Sigmoid colon (tissue), 7 donors: Measurements from ENCODE around the gene ITGB4. TPM values are rescaled to one million over a fixed set of nuclear protein-coding genes. Genes with fewer than 3 reads are reported as not detected.

Experiments used
- DNase-seq: peaks from one replicate; pipeline ENCODE4 v3.0.0-alpha.2; 2019
- H3K27ac ChIP-seq, 4 donors: fragments of 200-600 bp; sonication (generic); one replicate each; pipeline ENCODE4 v1.5.1; 2016 to 2019; ENCODE audit warnings: mild to moderate bottlenecking in 1 of 4
- H3K27me3 ChIP-seq, 3 donors: fragments of 200-600 bp; sonication (generic); one replicate each; pipeline ENCODE4 v1.5.1; 2019; ENCODE audit warnings: mild to moderate bottlenecking in 1 of 3
- H3K36me3 ChIP-seq, 4 donors: fragments of 200-600 bp; sonication (generic); one replicate each; pipeline ENCODE4 v1.5.1; 2016 to 2019
- H3K4me1 ChIP-seq, 4 donors: fragments of 200-600 bp; sonication (generic); one replicate each; pipeline ENCODE4 v1.5.1; 2017 to 2019
- H3K4me3 ChIP-seq, 4 donors: fragments of 200-600 bp; sonication (generic); one replicate each; pipeline ENCODE4 v1.5.1; 2017 to 2019; ENCODE audit warnings: mild to moderate bottlenecking in 2 of 4, moderate library complexity in 1 of 4
- H3K9me3 ChIP-seq, 4 donors: fragments of 200-600 bp in 3 of 4; sonication (generic) in 3 of 4; one replicate each; pipeline versions ENCODE4 v1.5.1 to v1.6.1; 2013 to 2019
- CTCF ChIP-seq, 4 experiments: fragments of 450-650 bp in 3 of 4; fragments of 200-600 bp in 1 of 4; IDR thresholded peaks; one replicate each; pipeline ENCODE4 v1.5.1; 2016 to 2019; ENCODE audit warnings: antibody characterized with exemption in 4 of 4, mild to moderate bottlenecking in 3 of 4, moderate library complexity in 2 of 4
- EP300 ChIP-seq, 4 donors: sonication (generic); formaldehyde crosslinking; IDR thresholded peaks; one replicate each; pipeline ENCODE4 v1.6.1; 2017; ENCODE audit warnings: antibody characterized with exemption in 4 of 4
- POLR2A ChIP-seq, 2 donors: fragments of 450-650 bp; IDR thresholded peaks; one replicate each; pipeline ENCODE4 v1.6.1; 2016; ENCODE audit warnings: antibody characterized with exemption in 2 of 2, mild to moderate bottlenecking in 2 of 2, moderate library complexity in 2 of 2
- POLR2AphosphoS5 ChIP-seq, 4 donors: sonication (generic); formaldehyde crosslinking; IDR thresholded peaks; one replicate each; pipeline ENCODE4 v1.6.1; 2017; ENCODE audit warnings: antibody characterized with exemption in 4 of 4
- WGBS, 2 donors: extraction: QIAGEN DNeasy Blood & Tissue Kit; methylation state at CpG; one replicate each; pipeline ENCODE4 v1.1.7; 2013; 5-methylcytosine and 5-hydroxymethylcytosine counted together
- intact Hi-C: fragments of 100-400 bp; cut with DNase I; formaldehyde crosslinking; loops from one replicate; pipeline ENCODE4 v1.15.1; 2023
- polyA plus RNA-seq, 3 donors: library from polyadenylated mRNA; stranded (reverse); fragments of 200-250 nt; gene quantifications; one replicate each; pipeline ENCODE4 v1.2.3, GENCODE V29; 2013
- total RNA-seq, 4 donors: library from RNA; depleted of rRNA; stranded (reverse); fragments of >200 nt; gene quantifications; one replicate each; pipeline ENCODE4 v1.1.0, GENCODE V29; 2016
- donor health status: healthy with polysubstance abuse.
- donor health status: Bipolar disorder and iron deficiency.
- donor health status: healthy.

Gene ITGB4
- total and polyA plus RNA-seq, 7 donors = 15.1 to 116 (median 25.8) TPM

GRCh38 chr17:75740215-75740614 lies 19.0 kb downstream of the ITGB4 start:
- DNase-seq = no peak
- no peaks in the 10 kb centered on the region for H3K4me1 ChIP-seq
- 94% methylated on average over 17 of the region's 17 CpGs for WGBS, 2 donors
- no peak overlapping the region for H3K4me3 ChIP-seq
- H3K9me3 ChIP-seq = no peaks in the 10 kb centered on the region
- H3K36me3 ChIP-seq = no peaks in the 10 kb centered on the region
- intact Hi-C loops = no loop called here
- H3K27ac ChIP-seq = no peak overlapping the region
- no peaks in the 10 kb centered on the region for H3K27me3 ChIP-seq
- no peak for TF ChIP-seq EP300 (IDR thresholded peaks at IDR 0.05)
- TF ChIP-seq POLR2AphosphoS5 (IDR thresholded peaks at IDR 0.05) = no peak
- TF ChIP-seq CTCF (IDR thresholded peaks at IDR 0.05) = no peak
- no peak for TF ChIP-seq POLR2A (IDR thresholded peaks at IDR 0.05)

GRCh38 chr17:75740631-75741077 lies 19.4 kb downstream of the ITGB4 start:
- H3K27me3 ChIP-seq = no peaks in the 10 kb centered on the region
- TF ChIP-seq POLR2AphosphoS5 (IDR thresholded peaks at IDR 0.05) = no peak
- DNase-seq = no peak
- no peaks in the 10 kb centered on the region for H3K9me3 ChIP-seq
- 86 to 87% methylated on average over 17 of the region's 17 CpGs for WGBS, 2 donors
- H3K36me3 ChIP-seq = no peaks in the 10 kb centered on the region
- intact Hi-C loops = no loop called here
- H3K4me1 ChIP-seq = no peaks in the 10 kb centered on the region
- no peak overlapping the region for H3K27ac ChIP-seq
- H3K4me3 ChIP-seq = no peak overlapping the region

- Histone ChIP-seq H3K4me3 (no peak overlapping the region), H3K27ac (no peak overlapping the region), H3K4me1 (no peaks in the 10 kb centered on the region), H3K36me3 (no peaks in the 10 kb centered on the region), H3K9me3 (no peaks in the 10 kb centered on the region), H3K27me3 (no peaks in the 10 kb centered on the region)
- DNase-seq = no peak
- intact Hi-C loops = no loop called here
- no peak for TF ChIP-seq CTCF (IDR thresholded peaks at IDR 0.05)
- TF ChIP-seq POLR2A (IDR thresholded peaks at IDR 0.05) = no peak
- TF ChIP-seq POLR2AphosphoS5 (IDR thresholded peaks at IDR 0.05) = no peak
- TF ChIP-seq EP300 (IDR thresholded peaks at IDR 0.05) = no peak
- 88 to 90% methylated on average over 25 of the region's 25 CpGs for WGBS, 2 donors
Measured at GRCh38 chr17:75742337-75742736, 21.1 kb downstream of the ITGB4 start.

- WGBS, 2 donors = 94% methylated on average over 25 of the region's 25 CpGs
- Histone ChIP-seq H3K9me3 (no peaks in the 10 kb centered on the region), H3K4me1 (peaks cover 0 to 7% (median 2%) of the 10 kb centered on the region in 4 donors), H3K27me3 (no peaks in the 10 kb centered on the region), H3K36me3 (no peaks in the 10 kb centered on the region), H3K4me3 (no peak overlapping the region), H3K27ac (no peak overlapping the region)
- TF ChIP-seq POLR2AphosphoS5 (IDR thresholded peaks at IDR 0.05) = no peak
- no peak for DNase-seq
- intact Hi-C loops = no loop called here
Measured at GRCh38 chr17:75743625-75744206, 22.5 kb downstream of the ITGB4 start.

GRCh38 chr17:75748706-75749105 lies 27.4 kb downstream of the ITGB4 start:
- Histone ChIP-seq H3K4me1 (peaks cover 0 to 23% (median 12%) of the 10 kb centered on the region in 4 donors), H3K27me3 (no peaks in the 10 kb centered on the region), H3K27ac (no peak overlapping the region), H3K9me3 (no peaks in the 10 kb centered on the region), H3K36me3 (no peaks in the 10 kb centered on the region), H3K4me3 (no peak overlapping the region)
- no peak for TF ChIP-seq EP300 (IDR thresholded peaks at IDR 0.05)
- TF ChIP-seq POLR2AphosphoS5 (IDR thresholded peaks at IDR 0.05) = no peak
- TF ChIP-seq CTCF (IDR thresholded peaks at IDR 0.05) = no peak
- no peak for TF ChIP-seq POLR2A (IDR thresholded peaks at IDR 0.05)
- DNase-seq = no peak
- WGBS, 2 donors = 85 to 92% methylated on average over 9 of the region's 9 CpGs
- intact Hi-C loops = loop anchor here (1.0 to 5.0 kb wide), 4 partner anchors 36 to 321 kb away; partner anchors contain the start of genes RECQL5, SAP30BP and SMIM5
